RWPE2 (cell line): ENCODE data around the gene PEX14.

Experiments
- ATAC-seq: fragments of 200-7000 bp; cut with Tn5 transposase; 3 replicates; pipeline ENCODE4 v1.9.1; 2021; ENCODE audit warnings: low read depth
- DNase-seq: peaks from one replicate; pipeline ENCODE4 v3.0.0-alpha.2; 2020; ENCODE audit warnings: low spot score
- H3K27ac ChIP-seq: fragments of 450-650 bp; 2 replicates; pipeline ENCODE4 v1.5.1; 2017; ENCODE audit warnings: mild to moderate bottlenecking; ENCODE audit not compliant: poor library complexity, severe bottlenecking
- H3K27me3 ChIP-seq: fragments of 250-450 bp; sonication (Bioruptor Pico); 2 replicates; pipeline ENCODE4 v1.5.1; 2021; ENCODE audit warnings: mild to moderate bottlenecking, moderate library complexity; ENCODE audit not compliant: insufficient read depth, poor library complexity, severe bottlenecking
- H3K36me3 ChIP-seq: fragments of 250-450 bp; sonication (Bioruptor Pico); 2 replicates; pipeline ENCODE4 v1.5.1; 2020; ENCODE audit warnings: low read depth, mild to moderate bottlenecking, moderate library complexity
- H3K4me1 ChIP-seq: fragments of 250-450 bp; sonication (Bioruptor Pico); 2 replicates; pipeline ENCODE4 v1.5.1; 2021; ENCODE audit warnings: mild to moderate bottlenecking, moderate library complexity; ENCODE audit not compliant: insufficient read depth, poor library complexity, severe bottlenecking
- H3K4me3 ChIP-seq: fragments of 250-450 bp; sonication (Bioruptor Pico); 2 replicates; pipeline ENCODE4 v1.5.1; 2021; ENCODE audit warnings: mild to moderate bottlenecking, moderate library complexity; ENCODE audit not compliant: severe bottlenecking
- H3K9me3 ChIP-seq: fragments of 250-450 bp; sonication (Bioruptor Pico); 2 replicates; pipeline ENCODE4 v1.5.1; 2021; ENCODE audit warnings: mild to moderate bottlenecking, moderate library complexity; ENCODE audit not compliant: severe bottlenecking
- TF ChIP-seq, protein P1 (sequence below): fragments of 450-650 bp; IDR thresholded peaks from one replicate; pipeline ENCODE4 v1.5.1; 2017; ENCODE audit warnings: mild to moderate bottlenecking, moderate library complexity; ENCODE audit not compliant: poor library complexity, severe bottlenecking

Gene PEX14

GRCh38 chr1:10494754-10495474 lies 20.2 kb downstream of the PEX14 start:
- DNase-seq (no peak), ATAC-seq (peak; percentile 56)
- Histone ChIP-seq H3K27me3 (no peaks in the 10 kb centered on the region), H3K4me3 (no peak overlapping the region), H3K36me3 (no peaks in the 10 kb centered on the region; the same call in 1 of the 2 replicates), H3K9me3 (peaks cover 3% of the 10 kb centered on the region), H3K4me1 (peaks cover 17% of the 10 kb centered on the region), H3K27ac (peak overlapping the region; percentile 72)
- TF ChIP-seq, protein P1, sequence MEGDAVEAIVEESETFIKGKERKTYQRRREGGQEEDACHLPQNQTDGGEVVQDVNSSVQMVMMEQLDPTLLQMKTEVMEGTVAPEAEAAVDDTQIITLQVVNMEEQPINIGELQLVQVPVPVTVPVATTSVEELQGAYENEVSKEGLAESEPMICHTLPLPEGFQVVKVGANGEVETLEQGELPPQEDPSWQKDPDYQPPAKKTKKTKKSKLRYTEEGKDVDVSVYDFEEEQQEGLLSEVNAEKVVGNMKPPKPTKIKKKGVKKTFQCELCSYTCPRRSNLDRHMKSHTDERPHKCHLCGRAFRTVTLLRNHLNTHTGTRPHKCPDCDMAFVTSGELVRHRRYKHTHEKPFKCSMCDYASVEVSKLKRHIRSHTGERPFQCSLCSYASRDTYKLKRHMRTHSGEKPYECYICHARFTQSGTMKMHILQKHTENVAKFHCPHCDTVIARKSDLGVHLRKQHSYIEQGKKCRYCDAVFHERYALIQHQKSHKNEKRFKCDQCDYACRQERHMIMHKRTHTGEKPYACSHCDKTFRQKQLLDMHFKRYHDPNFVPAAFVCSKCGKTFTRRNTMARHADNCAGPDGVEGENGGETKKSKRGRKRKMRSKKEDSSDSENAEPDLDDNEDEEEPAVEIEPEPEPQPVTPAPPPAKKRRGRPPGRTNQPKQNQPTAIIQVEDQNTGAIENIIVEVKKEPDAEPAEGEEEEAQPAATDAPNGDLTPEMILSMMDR: peak; percentile 97

DNA sequence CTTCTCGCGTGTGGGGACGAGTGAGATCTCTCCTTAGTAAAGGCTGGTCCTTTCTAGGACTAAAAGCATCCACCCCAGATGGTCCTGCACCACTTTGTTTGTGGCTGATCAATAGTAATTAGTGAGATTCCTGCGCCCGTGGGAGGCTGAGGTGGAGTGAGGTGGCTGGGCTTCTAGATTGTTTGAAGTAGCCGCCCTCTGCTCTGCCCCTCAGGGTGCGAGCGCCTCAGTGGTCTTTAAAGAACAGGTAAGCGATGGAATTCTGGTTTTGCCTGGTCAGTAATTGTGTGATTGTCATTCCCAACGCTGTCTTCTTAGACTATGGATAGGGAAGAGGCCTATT lies 20.7 kb downstream of the PEX14 start:
- TF ChIP-seq, protein P1: no peak
- ATAC-seq: no peak
- Histone ChIP-seq H3K36me3 (no peaks in the 10 kb centered on the region; the same call in 1 of the 2 replicates), H3K27me3 (no peaks in the 10 kb centered on the region), H3K27ac (peak overlapping the region; percentile 72), H3K4me1 (peaks cover 17% of the 10 kb centered on the region), H3K4me3 (no peak overlapping the region), H3K9me3 (peaks cover 3% of the 10 kb centered on the region)
- no peak for DNase-seq

DNA sequence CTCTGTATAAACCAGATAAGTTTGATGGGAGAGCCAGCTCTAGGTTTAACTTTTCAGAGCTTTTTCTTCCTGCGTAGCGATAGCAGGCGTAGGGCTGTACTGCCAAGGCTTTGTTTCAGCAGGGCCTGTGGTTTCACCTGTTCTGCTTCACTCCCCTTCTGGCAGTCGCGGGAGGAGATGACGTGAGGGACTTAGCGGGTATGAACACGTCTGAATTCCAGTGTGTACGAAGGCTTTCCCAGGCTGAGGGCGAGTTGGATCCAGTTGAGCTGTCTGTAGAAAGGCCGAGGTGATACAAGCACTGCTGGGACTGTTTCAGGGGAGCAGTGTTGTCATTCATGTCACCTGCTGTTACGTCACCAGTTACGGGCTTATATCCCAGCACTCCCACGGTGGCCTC lies 21.2 kb downstream of the PEX14 start:
- Histone ChIP-seq H3K9me3 (peaks cover 3% of the 10 kb centered on the region), H3K4me3 (no peak overlapping the region), H3K4me1 (peaks cover 17% of the 10 kb centered on the region), H3K27ac (peak overlapping the region; percentile 72), H3K27me3 (no peaks in the 10 kb centered on the region), H3K36me3 (no peaks in the 10 kb centered on the region; the same call in 1 of the 2 replicates)
- TF ChIP-seq, protein P1: no peak
- ATAC-seq (peak; percentile 95), DNase-seq (peak; percentile 95)

DNA sequence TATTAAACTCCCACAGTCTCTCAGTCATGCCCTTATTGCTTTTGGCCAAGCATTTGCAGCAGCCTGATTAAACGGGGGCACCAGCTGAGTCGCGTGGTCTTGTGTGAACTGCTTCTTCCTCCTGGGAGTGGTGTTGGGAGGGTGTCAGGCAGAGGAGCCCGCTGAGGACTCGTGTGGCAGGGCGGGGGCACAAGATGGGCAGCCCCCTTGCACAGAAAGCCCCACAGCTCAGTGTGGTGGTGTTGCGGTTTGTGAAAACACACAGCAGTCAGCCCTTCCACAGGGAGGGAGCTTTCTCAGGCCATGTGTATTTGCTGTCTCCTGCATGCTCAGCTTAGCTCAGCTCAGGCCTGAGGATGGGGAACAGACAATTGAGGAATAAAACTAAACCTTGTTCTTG lies 22.4 kb downstream of the PEX14 start:
- ATAC-seq (no peak), DNase-seq (no peak)
- Histone ChIP-seq H3K4me1 (peaks cover 17% of the 10 kb centered on the region), H3K4me3 (no peak overlapping the region), H3K9me3 (peaks cover 2% of the 10 kb centered on the region), H3K27ac (peak overlapping the region; percentile 72), H3K36me3 (no peaks in the 10 kb centered on the region; the same call in 1 of the 2 replicates), H3K27me3 (no peaks in the 10 kb centered on the region)
- TF ChIP-seq, protein P1: no peak

GRCh38 chr1:10498231-10498630 lies 23.5 kb downstream of the PEX14 start:
- DNase-seq (no peak), ATAC-seq (no peak)
- H3K27me3 ChIP-seq: no peaks in the 10 kb centered on the region
- H3K36me3 ChIP-seq: no peaks in the 10 kb centered on the region; the same call in 1 of the 2 replicates
- TF ChIP-seq, protein P1: no peak
- H3K27ac ChIP-seq: no peak overlapping the region
- H3K4me3 ChIP-seq: no peak overlapping the region
- H3K9me3 ChIP-seq: no peaks in the 10 kb centered on the region
- H3K4me1 ChIP-seq: peaks cover 17% of the 10 kb centered on the region
